ENCODE measurements around the gene OR10A4.

DNA sequence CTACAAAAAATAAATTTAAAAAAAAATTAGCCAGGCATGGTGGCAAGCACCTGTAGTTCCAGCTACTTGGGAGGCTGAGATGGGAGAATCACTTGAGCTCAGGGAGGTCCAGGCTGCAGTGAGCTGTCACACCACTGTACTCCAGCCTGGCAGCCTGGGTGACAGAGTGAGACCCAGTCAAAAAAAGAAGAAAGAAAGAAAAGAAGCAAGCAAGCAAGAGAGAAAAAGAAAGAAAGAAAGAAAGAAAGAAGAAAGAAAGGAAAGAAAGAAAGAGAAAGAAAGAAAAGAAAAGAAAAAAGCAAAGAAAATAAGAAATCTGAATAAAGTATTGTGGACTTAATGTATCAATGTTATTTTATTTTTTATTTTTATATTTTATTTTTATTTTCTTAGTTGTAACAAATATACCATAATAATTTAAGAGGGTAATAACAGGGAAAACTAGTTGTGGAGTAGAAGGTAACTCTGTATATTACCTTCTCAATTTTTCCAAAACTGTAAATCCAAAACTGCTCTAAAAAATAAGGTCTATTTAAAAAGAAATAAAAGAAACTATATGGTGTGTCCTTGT lies 48.7 kb downstream of the OR10A4 start:
- TF ChIP-seq, protein P1, sequence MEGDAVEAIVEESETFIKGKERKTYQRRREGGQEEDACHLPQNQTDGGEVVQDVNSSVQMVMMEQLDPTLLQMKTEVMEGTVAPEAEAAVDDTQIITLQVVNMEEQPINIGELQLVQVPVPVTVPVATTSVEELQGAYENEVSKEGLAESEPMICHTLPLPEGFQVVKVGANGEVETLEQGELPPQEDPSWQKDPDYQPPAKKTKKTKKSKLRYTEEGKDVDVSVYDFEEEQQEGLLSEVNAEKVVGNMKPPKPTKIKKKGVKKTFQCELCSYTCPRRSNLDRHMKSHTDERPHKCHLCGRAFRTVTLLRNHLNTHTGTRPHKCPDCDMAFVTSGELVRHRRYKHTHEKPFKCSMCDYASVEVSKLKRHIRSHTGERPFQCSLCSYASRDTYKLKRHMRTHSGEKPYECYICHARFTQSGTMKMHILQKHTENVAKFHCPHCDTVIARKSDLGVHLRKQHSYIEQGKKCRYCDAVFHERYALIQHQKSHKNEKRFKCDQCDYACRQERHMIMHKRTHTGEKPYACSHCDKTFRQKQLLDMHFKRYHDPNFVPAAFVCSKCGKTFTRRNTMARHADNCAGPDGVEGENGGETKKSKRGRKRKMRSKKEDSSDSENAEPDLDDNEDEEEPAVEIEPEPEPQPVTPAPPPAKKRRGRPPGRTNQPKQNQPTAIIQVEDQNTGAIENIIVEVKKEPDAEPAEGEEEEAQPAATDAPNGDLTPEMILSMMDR (IDR thresholded peaks at IDR 0.05) = no peak
- no peak for TF ChIP-seq POLR2A (IDR thresholded peaks at IDR 0.05)

All from testis (tissue), 2 donors.